Frontal cortex (tissue), 4 donors: Measurements from ENCODE around the gene CYP27A1. TPM values are rescaled to one million over a fixed set of nuclear protein-coding genes. Genes with fewer than 3 reads are reported as not detected.

Experiments used
- DNase-seq, 2 donors: peaks; one replicate each; pipeline ENCODE4 v3.0.0; 2012; ENCODE audit warnings: low spot score in 2 of 2
- FAIRE-seq: peaks from 2 replicates; lab custom pipeline; 2012; peaks lifted over from hg19 to GRCh38; lab: Jason Lieb, UNC
- total RNA-seq: library from RNA; depleted of rRNA; stranded (reverse); fragments of >200 nt; gene quantifications from one replicate; pipeline ENCODE4 v1.2.3, GENCODE V29; 2014
- donor health status: control.
- donor health status: control.
- donor health status: control.

CYP27A1 gene
- 2.9 TPM for total RNA-seq

GRCh38 chr2:218781691-218782527 is at the start of gene CYP27A1:
TSS of gene CYP27A1 (plus strand) at chr2:218782147. CDS start at chr2:218782183, 36 bp downstream.
- FAIRE-seq (no peak), DNase-seq (peak; percentile 67 to 79)

- FAIRE-seq: no peak
These were observed 49.2 kb upstream of the CYP27A1 start for GRCh38 chr2:218732761-218733158.

GRCh38 chr2:218733171-218734021 is 48.6 kb upstream of the CYP27A1 start:
- no peak for DNase-seq
- no peak for FAIRE-seq

More at GRCh38 chr2:218732761-218733158, 49.2 kb upstream of the CYP27A1 start:
- DNase-seq: no peak

- FAIRE-seq (no peak), DNase-seq (no peak)
These were observed 47.6 kb upstream of the CYP27A1 start for GRCh38 chr2:218734190-218734975.

- FAIRE-seq (no peak), DNase-seq (no peak)
These were observed 45.4 kb upstream of the CYP27A1 start for GRCh38 chr2:218736531-218736930.

GRCh38 chr2:218743068-218743467 is 38.9 kb upstream of the CYP27A1 start:
- DNase-seq: no peak

GRCh38 chr2:218744615-218745014 is 37.3 kb upstream of the CYP27A1 start:
- no peak for FAIRE-seq
- no peak for DNase-seq

More at GRCh38 chr2:218743068-218743467, 38.9 kb upstream of the CYP27A1 start:
- FAIRE-seq: no peak

GRCh38 chr2:218745160-218745558 is 36.8 kb upstream of the CYP27A1 start:
- peak in 1 of 2 donors; percentile 7 for DNase-seq
- FAIRE-seq: no peak

- FAIRE-seq (peak; percentile 83), DNase-seq (peak; percentile 63 to 72)
These were observed 36.1 kb upstream of the CYP27A1 start for GRCh38 chr2:218745559-218746469.

- no peak for FAIRE-seq
- DNase-seq: no peak
These were observed 35.5 kb upstream of the CYP27A1 start for GRCh38 chr2:218746470-218746795.

- FAIRE-seq: no peak
- DNase-seq: no peak
These were observed 35.0 kb upstream of the CYP27A1 start for GRCh38 chr2:218746960-218747359.

GRCh38 chr2:218748741-218749441 is 33.1 kb upstream of the CYP27A1 start:
- DNase-seq: no peak
- FAIRE-seq: no peak

GRCh38 chr2:218754201-218754600 is 27.7 kb upstream of the CYP27A1 start:
- FAIRE-seq (no peak), DNase-seq (no peak)

GRCh38 chr2:218754781-218755180 is 27.2 kb upstream of the CYP27A1 start:
- no peak for FAIRE-seq

GRCh38 chr2:218755198-218755566 is 26.8 kb upstream of the CYP27A1 start:
- DNase-seq (no peak), FAIRE-seq (no peak)

More at GRCh38 chr2:218754781-218755180, 27.2 kb upstream of the CYP27A1 start:
- DNase-seq: no peak

GRCh38 chr2:218755567-218756404 is 26.2 kb upstream of the CYP27A1 start:
- DNase-seq (no peak), FAIRE-seq (no peak)

GRCh38 chr2:218756599-218757377 is 25.2 kb upstream of the CYP27A1 start:
- DNase-seq (no peak), FAIRE-seq (no peak)
